WERI-Rb-1 (cell line): ENCODE data around the gene RASSF5.

Experiments
- DNase-seq: peaks from one replicate; pipeline ENCODE4 v3.0.0-alpha.2; 2020
- H3K27ac ChIP-seq: fragments of 250-450 bp; sonication (Bioruptor Pico); 2 replicates; pipeline ENCODE4 v1.5.1; 2020; ENCODE audit warnings: mild to moderate bottlenecking, moderate library complexity
- H3K27me3 ChIP-seq: fragments of 250-450 bp; sonication (Bioruptor Pico); 2 replicates; pipeline ENCODE4 v1.5.1; 2021; ENCODE audit warnings: mild to moderate bottlenecking, low read depth, moderate library complexity; ENCODE audit not compliant: insufficient read depth, severe bottlenecking
- H3K36me3 ChIP-seq: fragments of 250-450 bp; sonication (Bioruptor Pico); 2 replicates; pipeline ENCODE4 v1.5.1; 2020; ENCODE audit warnings: mild to moderate bottlenecking, moderate library complexity
- H3K4me3 ChIP-seq: 2 replicates; pipeline ENCODE4 v1.5.1; 2011; ENCODE audit warnings: low read depth, mild to moderate bottlenecking, control low read depth, low read length
- H3K9me3 ChIP-seq: fragments of 250-450 bp; sonication (Bioruptor Pico); 2 replicates; pipeline ENCODE4 v1.5.1; 2021; ENCODE audit warnings: mild to moderate bottlenecking, moderate library complexity; ENCODE audit not compliant: severe bottlenecking
- CTCF ChIP-seq: IDR thresholded peaks from 2 replicates; pipeline ENCODE4 v1.5.1; 2011; ENCODE audit warnings: low read depth, mild to moderate bottlenecking, control low read depth, inconsistent platforms, low read length

RASSF5 gene

DNA sequence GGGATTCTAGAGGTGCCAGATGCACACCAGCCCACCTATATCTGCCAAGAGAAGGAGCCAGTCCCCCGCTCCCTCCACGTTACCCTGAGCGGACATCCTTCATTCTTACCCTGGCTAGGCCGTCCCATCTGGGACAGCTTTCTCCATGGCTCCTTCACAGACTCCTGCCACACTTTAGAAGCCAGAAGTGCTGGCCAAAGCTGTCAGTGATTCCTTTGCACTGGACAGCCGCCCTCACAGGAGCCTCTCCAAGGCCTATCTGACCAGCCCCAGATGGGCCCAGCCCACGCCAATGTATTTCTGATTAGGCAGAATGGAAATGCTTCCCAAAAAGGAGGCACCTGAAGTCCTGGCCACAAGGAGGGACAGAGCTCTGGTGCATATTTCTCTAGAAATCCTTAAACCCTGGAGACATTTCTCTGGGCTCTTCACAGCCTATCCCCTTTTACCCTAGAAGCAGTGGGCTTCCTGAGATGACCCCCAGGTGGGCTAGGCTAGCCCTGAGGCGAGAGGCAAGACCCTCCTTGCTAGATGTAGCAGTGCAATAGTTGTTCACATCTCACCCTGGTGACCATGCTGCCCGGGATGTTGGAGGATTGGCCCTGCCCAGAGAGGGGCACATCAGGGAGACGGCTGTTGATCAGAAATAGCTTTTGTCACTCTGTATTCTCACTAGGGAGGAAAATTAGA is 44.1 kb downstream of the RASSF5 start:
- H3K27me3 ChIP-seq = no peaks in the 10 kb centered on the region
- no peak overlapping the region for H3K27ac ChIP-seq
- H3K9me3 ChIP-seq = no peaks in the 10 kb centered on the region
- no peak overlapping the region for H3K4me3 ChIP-seq
- TF ChIP-seq CTCF = no peak
- no peaks in the 10 kb centered on the region; the same call in 1 of the 2 replicates for H3K36me3 ChIP-seq
- no peak for DNase-seq

- Histone ChIP-seq H3K9me3 (no peaks in the 10 kb centered on the region), H3K27me3 (no peaks in the 10 kb centered on the region), H3K27ac (no peak overlapping the region), H3K4me3 (no peak overlapping the region), H3K36me3 (no peaks in the 10 kb centered on the region; the same call in 1 of the 2 replicates)
- DNase-seq = no peak
- no peak for TF ChIP-seq CTCF
These were observed 44.6 kb downstream of the RASSF5 start for GRCh38 chr1:206551986-206552326.

- no peak overlapping the region for H3K27ac ChIP-seq
- H3K9me3 ChIP-seq = no peaks in the 10 kb centered on the region
- no peak overlapping the region for H3K4me3 ChIP-seq
- no peaks in the 10 kb centered on the region for H3K27me3 ChIP-seq
- DNase-seq = no peak
- no peaks in the 10 kb centered on the region; the same call in 1 of the 2 replicates for H3K36me3 ChIP-seq
- TF ChIP-seq CTCF = no peak
These were observed 46.9 kb downstream of the RASSF5 start for GRCh38 chr1:206554211-206554610.

GRCh38 chr1:206554701-206555472 is 47.6 kb downstream of the RASSF5 start:
- H3K27me3 ChIP-seq = no peaks in the 10 kb centered on the region
- no peaks in the 10 kb centered on the region for H3K36me3 ChIP-seq
- no peak overlapping the region for H3K4me3 ChIP-seq
- H3K9me3 ChIP-seq = no peaks in the 10 kb centered on the region
- no peak for DNase-seq
- no peak for TF ChIP-seq CTCF
- no peak overlapping the region for H3K27ac ChIP-seq

GRCh38 chr1:206555473-206555935 is 48.2 kb downstream of the RASSF5 start:
- no peaks in the 10 kb centered on the region for H3K9me3 ChIP-seq
- DNase-seq = no peak
- no peak overlapping the region for H3K4me3 ChIP-seq
- TF ChIP-seq CTCF = no peak
- no peaks in the 10 kb centered on the region for H3K36me3 ChIP-seq
- H3K27ac ChIP-seq = no peak overlapping the region
- no peaks in the 10 kb centered on the region for H3K27me3 ChIP-seq
